SK-N-SH treated with all-trans-retinoic acid at 6 μM for 48 hours (cell line): Measurements from ENCODE around the gene CCDC102B.

Experiments
- ATAC-seq: fragments of 200-7000 bp; cut with Tn5 transposase; 3 replicates; pipeline ENCODE4 v1.9.1; 2020; ENCODE audit warnings: mild to moderate bottlenecking, moderate library complexity
- ARNTL ChIP-seq: fragments of 450-650 bp; formaldehyde crosslinking; IDR thresholded peaks from 2 replicates; pipeline ENCODE4 v1.5.0; 2020; ENCODE audit warnings: low read depth, mild to moderate bottlenecking, moderate library complexity, borderline replicate concordance
- BACH2 ChIP-seq: fragments of 250-450 bp; sonication (Bioruptor Pico); IDR thresholded peaks from 2 replicates; pipeline ENCODE4 v1.9.0; 2021; ENCODE audit warnings: mild to moderate bottlenecking, borderline replicate concordance
- CSDC2 ChIP-seq: fragments of 250-450 bp; sonication (Bioruptor Pico); IDR thresholded peaks from 2 replicates; pipeline ENCODE4 v1.5.0; 2020; ENCODE audit warnings: mild to moderate bottlenecking, moderate library complexity
- ESRRG ChIP-seq: fragments of 250-450 bp; sonication (Bioruptor Pico); IDR thresholded peaks from 2 replicates; pipeline ENCODE4 v1.6.1; 2021; ENCODE audit warnings: mild to moderate bottlenecking
- GLIS3 ChIP-seq: fragments of 250-450 bp; sonication (Bioruptor Pico); IDR thresholded peaks from 2 replicates; pipeline ENCODE4 v1.5.0; 2020; ENCODE audit warnings: mild to moderate bottlenecking, moderate library complexity
- ISL1 ChIP-seq: fragments of 250-450 bp; sonication (Bioruptor Pico); IDR thresholded peaks from 2 replicates; pipeline ENCODE4 v2.1.2; 2022; ENCODE audit warnings: mild to moderate bottlenecking, moderate library complexity
- OSR1 ChIP-seq: fragments of 250-450 bp; sonication (Bioruptor Pico); IDR thresholded peaks from 2 replicates; pipeline ENCODE4 v1.8.0; 2022; ENCODE audit warnings: moderate library complexity, mild to moderate bottlenecking, inconsistent platforms
- PPARA ChIP-seq: fragments of 250-450 bp; sonication (Bioruptor Pico); IDR thresholded peaks from 2 replicates; pipeline ENCODE4 v1.5.0; 2020; ENCODE audit warnings: mild to moderate bottlenecking, borderline replicate concordance
- RARB ChIP-seq: fragments of 250-450 bp; sonication (Bioruptor Pico); IDR thresholded peaks from 2 replicates; pipeline ENCODE4 v1.8.0; 2021; ENCODE audit warnings: mild to moderate bottlenecking, moderate library complexity
- SNAI2 ChIP-seq: fragments of 250-450 bp; sonication (Bioruptor Pico); IDR thresholded peaks from 2 replicates; pipeline ENCODE4 v1.5.0; 2020; ENCODE audit warnings: mild to moderate bottlenecking, moderate library complexity
- TCF4 ChIP-seq: fragments of 250-450 bp; sonication (Bioruptor Pico); IDR thresholded peaks from 2 replicates; pipeline ENCODE4 v1.8.0; 2021; ENCODE audit warnings: mild to moderate bottlenecking, moderate library complexity, borderline replicate concordance
- TOX ChIP-seq: fragments of 250-450 bp; sonication (Bioruptor Pico); IDR thresholded peaks from 2 replicates; pipeline ENCODE4 v1.8.0; 2021; ENCODE audit warnings: mild to moderate bottlenecking, moderate library complexity, borderline replicate concordance
- ZC3H10 ChIP-seq: fragments of 250-450 bp; sonication (Bioruptor Pico); IDR thresholded peaks from 2 replicates; pipeline ENCODE4 v1.5.1; 2021; ENCODE audit warnings: mild to moderate bottlenecking, moderate library complexity
- ZFP3 ChIP-seq: fragments of 250-450 bp; sonication (Bioruptor Pico); IDR thresholded peaks from 2 replicates; pipeline ENCODE4 v1.5.0; 2020; ENCODE audit warnings: mild to moderate bottlenecking, moderate library complexity
- ZFP30 ChIP-seq: fragments of 450-650 bp; formaldehyde crosslinking; IDR thresholded peaks from 2 replicates; pipeline ENCODE4 v1.5.0; 2022; ENCODE audit warnings: mild to moderate bottlenecking, moderate library complexity
- ZNF565 ChIP-seq: fragments of 450-650 bp; formaldehyde crosslinking; conservative IDR thresholded peaks from 2 replicates; pipeline ENCODE4 v1.5.0; 2020; ENCODE audit warnings: low read depth, mild to moderate bottlenecking, moderate library complexity
- ZNF70 ChIP-seq: fragments of 450-650 bp; formaldehyde crosslinking; IDR thresholded peaks from 2 replicates; pipeline ENCODE4 v1.5.0; 2020; ENCODE audit warnings: mild to moderate bottlenecking, moderate library complexity
- TF ChIP-seq, protein P1 (sequence below): fragments of 250-450 bp; sonication (Bioruptor Pico); IDR thresholded peaks from 2 replicates; pipeline ENCODE4 v1.8.0; 2020; ENCODE audit warnings: mild to moderate bottlenecking, moderate library complexity, borderline replicate concordance
- TF ChIP-seq, protein P2 (sequence below): fragments of 250-450 bp; sonication (Bioruptor Pico); IDR thresholded peaks from 2 replicates; pipeline ENCODE4 v1.5.0; 2020; ENCODE audit warnings: mild to moderate bottlenecking, moderate library complexity
- TF ChIP-seq, protein P3 (sequence below): fragments of 250-450 bp; sonication (Bioruptor Pico); IDR thresholded peaks from 2 replicates; pipeline ENCODE4 v1.5.1; 2020; ENCODE audit warnings: low read depth, mild to moderate bottlenecking, moderate library complexity
- TF ChIP-seq, protein P4 (sequence below): fragments of 250-450 bp; sonication (Bioruptor Pico); IDR thresholded peaks from 2 replicates; pipeline ENCODE4 v1.5.1; 2021; ENCODE audit warnings: mild to moderate bottlenecking, moderate library complexity
- TF ChIP-seq, protein P5 (sequence below): fragments of 250-450 bp; sonication (Bioruptor Pico); IDR thresholded peaks from 2 replicates; pipeline ENCODE4 v1.8.0; 2021; ENCODE audit warnings: low read depth, mild to moderate bottlenecking, moderate library complexity, borderline replicate concordance

CCDC102B gene

DNA sequence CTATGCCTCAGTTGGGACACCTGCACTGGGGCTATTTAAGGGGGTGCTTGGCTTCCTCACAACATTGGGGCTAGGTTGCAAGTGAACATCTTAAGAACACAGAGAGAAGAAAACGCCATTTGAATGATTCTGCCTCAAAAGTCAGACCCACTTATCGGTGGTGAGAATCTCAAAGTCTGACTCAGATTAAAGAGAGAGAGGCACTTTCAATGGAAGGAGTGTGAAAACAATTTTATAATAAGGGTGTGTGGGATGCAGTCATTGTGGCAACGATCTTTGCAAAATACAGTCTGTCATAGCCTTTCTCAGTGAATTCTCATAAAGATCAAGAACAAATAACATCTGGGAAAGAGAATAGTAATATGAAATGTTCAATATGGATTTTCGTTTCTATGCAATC lies 41.8 kb downstream of the CCDC102B start:
- ATAC-seq: no peak
- no peak for TF ChIP-seq ZNF565 (CRISPR knock-in tag)
- TF ChIP-seq, protein P1, sequence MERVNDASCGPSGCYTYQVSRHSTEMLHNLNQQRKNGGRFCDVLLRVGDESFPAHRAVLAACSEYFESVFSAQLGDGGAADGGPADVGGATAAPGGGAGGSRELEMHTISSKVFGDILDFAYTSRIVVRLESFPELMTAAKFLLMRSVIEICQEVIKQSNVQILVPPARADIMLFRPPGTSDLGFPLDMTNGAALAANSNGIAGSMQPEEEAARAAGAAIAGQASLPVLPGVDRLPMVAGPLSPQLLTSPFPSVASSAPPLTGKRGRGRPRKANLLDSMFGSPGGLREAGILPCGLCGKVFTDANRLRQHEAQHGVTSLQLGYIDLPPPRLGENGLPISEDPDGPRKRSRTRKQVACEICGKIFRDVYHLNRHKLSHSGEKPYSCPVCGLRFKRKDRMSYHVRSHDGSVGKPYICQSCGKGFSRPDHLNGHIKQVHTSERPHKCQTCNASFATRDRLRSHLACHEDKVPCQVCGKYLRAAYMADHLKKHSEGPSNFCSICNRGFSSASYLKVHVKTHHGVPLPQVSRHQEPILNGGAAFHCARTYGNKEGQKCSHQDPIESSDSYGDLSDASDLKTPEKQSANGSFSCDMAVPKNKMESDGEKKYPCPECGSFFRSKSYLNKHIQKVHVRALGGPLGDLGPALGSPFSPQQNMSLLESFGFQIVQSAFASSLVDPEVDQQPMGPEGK (CRISPR knock-in tag): no peak
- TF ChIP-seq OSR1: no peak
- no peak for TF ChIP-seq TCF4 (CRISPR knock-in tag)
- no peak for TF ChIP-seq PPARA (CRISPR knock-in tag)
- TF ChIP-seq ZNF70: no peak
- TF ChIP-seq BACH2 (CRISPR knock-in tag): no peak
- no peak for TF ChIP-seq ZFP30

DNA sequence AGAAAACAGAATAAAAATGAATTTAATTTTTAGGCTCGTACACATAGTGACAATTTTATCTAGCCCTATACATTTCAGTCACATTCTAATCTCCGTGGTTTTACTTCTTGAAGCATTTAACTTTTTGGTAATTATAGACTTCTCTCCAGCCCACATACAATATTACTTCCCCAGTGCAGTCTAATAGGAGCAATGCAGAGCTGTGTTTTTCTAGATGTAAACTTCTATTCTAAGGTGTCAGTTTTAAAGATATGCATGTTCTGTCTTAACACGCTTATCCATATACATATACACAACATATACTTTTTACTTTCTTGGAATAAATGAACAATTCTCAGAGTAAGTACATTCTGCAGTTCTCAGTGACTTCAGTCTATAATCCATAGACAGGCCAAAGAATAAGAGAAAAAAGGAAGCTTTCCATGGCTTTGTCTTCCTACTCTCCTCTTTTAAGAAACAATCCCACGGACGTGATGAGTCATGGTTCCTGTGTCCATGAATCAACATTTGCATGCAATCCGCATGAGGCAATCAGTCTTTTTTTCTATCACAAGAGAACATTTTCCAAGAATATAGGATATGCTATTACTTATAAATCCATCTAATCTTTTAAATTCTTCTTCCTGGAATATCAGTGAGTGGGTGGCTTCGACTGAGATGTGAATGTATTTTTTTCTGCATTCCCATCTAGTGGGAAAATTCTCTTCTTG lies 42.8 kb downstream of the CCDC102B start:
- TF ChIP-seq ZFP3 (CRISPR knock-in tag) (0 out of 2 replicates have a peak, but pooled peaks have one; percentile 29), TOX (CRISPR knock-in tag) (0 out of 2 replicates have a peak, but pooled peaks have one; percentile 6), ISL1 (CRISPR knock-in tag) (peak; percentile 81), ZNF70 (no peak), ZNF565 (CRISPR knock-in tag) (no peak)
- TF ChIP-seq, protein P2, sequence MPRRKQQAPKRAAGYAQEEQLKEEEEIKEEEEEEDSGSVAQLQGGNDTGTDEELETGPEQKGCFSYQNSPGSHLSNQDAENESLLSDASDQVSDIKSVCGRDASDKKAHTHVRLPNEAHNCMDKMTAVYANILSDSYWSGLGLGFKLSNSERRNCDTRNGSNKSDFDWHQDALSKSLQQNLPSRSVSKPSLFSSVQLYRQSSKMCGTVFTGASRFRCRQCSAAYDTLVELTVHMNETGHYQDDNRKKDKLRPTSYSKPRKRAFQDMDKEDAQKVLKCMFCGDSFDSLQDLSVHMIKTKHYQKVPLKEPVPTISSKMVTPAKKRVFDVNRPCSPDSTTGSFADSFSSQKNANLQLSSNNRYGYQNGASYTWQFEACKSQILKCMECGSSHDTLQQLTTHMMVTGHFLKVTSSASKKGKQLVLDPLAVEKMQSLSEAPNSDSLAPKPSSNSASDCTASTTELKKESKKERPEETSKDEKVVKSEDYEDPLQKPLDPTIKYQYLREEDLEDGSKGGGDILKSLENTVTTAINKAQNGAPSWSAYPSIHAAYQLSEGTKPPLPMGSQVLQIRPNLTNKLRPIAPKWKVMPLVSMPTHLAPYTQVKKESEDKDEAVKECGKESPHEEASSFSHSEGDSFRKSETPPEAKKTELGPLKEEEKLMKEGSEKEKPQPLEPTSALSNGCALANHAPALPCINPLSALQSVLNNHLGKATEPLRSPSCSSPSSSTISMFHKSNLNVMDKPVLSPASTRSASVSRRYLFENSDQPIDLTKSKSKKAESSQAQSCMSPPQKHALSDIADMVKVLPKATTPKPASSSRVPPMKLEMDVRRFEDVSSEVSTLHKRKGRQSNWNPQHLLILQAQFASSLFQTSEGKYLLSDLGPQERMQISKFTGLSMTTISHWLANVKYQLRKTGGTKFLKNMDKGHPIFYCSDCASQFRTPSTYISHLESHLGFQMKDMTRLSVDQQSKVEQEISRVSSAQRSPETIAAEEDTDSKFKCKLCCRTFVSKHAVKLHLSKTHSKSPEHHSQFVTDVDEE (CRISPR knock-in tag): no peak
- TF ChIP-seq, protein P3, sequence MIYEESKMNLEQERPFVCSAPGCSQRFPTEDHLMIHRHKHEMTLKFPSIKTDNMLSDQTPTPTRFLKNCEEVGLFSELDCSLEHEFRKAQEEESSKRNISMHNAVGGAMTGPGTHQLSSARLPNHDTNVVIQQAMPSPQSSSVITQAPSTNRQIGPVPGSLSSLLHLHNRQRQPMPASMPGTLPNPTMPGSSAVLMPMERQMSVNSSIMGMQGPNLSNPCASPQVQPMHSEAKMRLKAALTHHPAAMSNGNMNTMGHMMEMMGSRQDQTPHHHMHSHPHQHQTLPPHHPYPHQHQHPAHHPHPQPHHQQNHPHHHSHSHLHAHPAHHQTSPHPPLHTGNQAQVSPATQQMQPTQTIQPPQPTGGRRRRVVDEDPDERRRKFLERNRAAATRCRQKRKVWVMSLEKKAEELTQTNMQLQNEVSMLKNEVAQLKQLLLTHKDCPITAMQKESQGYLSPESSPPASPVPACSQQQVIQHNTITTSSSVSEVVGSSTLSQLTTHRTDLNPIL (CRISPR knock-in tag): peak; percentile 63; the same call in 1 of the 2 replicates
- peak; percentile 83 for ATAC-seq

DNA sequence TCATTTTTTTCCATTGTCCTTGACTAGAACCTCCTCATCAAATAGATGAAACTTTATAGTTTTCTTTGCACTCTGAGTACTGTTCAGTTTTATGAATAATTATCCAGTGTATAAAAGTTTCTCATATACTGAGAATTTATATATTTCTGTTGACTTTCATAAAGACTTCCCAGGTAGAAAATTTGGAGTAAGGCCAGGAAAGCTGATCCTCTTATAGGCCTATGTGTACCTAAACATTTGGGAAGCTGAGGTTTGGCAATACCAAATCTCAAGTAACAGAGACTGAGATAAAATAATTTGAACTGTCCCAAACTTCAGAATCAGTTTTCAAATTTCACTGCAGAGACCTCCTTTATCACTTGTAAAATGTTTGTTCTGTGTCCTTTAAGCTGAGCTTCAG lies 43.4 kb downstream of the CCDC102B start:
- no peak for TF ChIP-seq RARB (CRISPR knock-in tag)
- TF ChIP-seq ZC3H10 (CRISPR knock-in tag): no peak
- TF ChIP-seq SNAI2 (CRISPR knock-in tag): no peak
- no peak for TF ChIP-seq TOX (CRISPR knock-in tag)
- no peak for TF ChIP-seq PPARA (CRISPR knock-in tag)
- TF ChIP-seq, protein P4, sequence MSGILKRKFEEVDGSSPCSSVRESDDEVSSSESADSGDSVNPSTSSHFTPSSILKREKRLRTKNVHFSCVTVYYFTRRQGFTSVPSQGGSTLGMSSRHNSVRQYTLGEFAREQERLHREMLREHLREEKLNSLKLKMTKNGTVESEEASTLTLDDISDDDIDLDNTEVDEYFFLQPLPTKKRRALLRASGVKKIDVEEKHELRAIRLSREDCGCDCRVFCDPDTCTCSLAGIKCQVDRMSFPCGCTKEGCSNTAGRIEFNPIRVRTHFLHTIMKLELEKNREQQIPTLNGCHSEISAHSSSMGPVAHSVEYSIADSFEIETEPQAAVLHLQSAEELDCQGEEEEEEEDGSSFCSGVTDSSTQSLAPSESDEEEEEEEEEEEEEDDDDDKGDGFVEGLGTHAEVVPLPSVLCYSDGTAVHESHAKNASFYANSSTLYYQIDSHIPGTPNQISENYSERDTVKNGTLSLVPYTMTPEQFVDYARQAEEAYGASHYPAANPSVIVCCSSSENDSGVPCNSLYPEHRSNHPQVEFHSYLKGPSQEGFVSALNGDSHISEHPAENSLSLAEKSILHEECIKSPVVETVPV (CRISPR knock-in tag): no peak
- no peak for TF ChIP-seq ZNF565 (CRISPR knock-in tag)
- TF ChIP-seq, protein P2 (CRISPR knock-in tag): no peak
- TF ChIP-seq, protein P5, sequence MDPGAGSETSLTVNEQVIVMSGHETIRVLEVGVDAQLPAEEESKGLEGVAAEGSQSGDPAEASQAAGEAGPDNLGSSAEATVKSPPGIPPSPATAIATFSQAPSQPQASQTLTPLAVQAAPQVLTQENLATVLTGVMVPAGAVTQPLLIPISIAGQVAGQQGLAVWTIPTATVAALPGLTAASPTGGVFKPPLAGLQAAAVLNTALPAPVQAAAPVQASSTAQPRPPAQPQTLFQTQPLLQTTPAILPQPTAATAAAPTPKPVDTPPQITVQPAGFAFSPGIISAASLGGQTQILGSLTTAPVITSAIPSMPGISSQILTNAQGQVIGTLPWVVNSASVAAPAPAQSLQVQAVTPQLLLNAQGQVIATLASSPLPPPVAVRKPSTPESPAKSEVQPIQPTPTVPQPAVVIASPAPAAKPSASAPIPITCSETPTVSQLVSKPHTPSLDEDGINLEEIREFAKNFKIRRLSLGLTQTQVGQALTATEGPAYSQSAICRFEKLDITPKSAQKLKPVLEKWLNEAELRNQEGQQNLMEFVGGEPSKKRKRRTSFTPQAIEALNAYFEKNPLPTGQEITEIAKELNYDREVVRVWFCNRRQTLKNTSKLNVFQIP: no peak
- TF ChIP-seq, protein P1 (CRISPR knock-in tag): no peak
- TF ChIP-seq ZFP3 (CRISPR knock-in tag): no peak
- TF ChIP-seq ESRRG (CRISPR knock-in tag): no peak
- no peak for TF ChIP-seq ARNTL
- TF ChIP-seq TCF4 (CRISPR knock-in tag): no peak
- no peak for TF ChIP-seq BACH2 (CRISPR knock-in tag)
- TF ChIP-seq GLIS3 (CRISPR knock-in tag): no peak
- no peak for TF ChIP-seq ZNF70
- TF ChIP-seq CSDC2 (CRISPR knock-in tag): no peak
- ATAC-seq: no peak; the same call in 2 of the 3 replicates
